NCI-H2171 (cell line): Measurements from ENCODE around the gene CCDC188.

Source experiments
- DNase-seq: peaks from one replicate; lab custom pipeline; 2025; lab: John Stamatoyannopoulos, UW

CCDC188 gene

DNA sequence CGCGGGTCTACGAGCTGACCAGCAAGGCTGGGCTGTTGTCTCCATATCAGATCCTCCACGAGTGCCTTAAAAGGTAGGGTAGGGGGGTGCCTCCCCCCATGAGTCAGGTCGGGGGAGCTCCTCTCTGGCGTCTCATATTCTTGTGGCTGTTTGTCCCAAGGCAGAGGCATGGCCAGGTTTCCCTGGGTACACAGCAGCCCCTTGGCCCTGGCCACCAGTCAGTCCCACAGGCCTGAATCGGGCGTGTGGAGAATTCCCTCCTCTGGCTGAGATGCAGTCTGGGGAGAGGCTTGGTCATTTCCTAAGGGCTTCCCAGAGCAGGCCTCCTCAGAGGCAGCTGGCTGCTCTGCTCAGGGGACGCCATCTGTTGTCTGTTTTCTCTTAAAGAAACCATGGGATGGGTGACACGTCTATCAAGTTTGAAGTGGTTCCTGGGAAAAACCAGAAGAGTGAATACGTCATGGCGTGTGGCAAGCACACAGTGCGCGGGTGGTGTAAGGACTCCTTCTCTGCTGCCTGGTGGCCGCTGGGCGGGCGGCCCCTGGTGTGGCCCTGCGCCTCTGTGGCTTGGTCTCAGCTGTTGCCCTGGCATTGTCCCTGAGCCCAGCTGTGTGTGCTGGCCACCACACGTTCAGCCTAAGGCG is 44.5 kb downstream of the CCDC188 start:
- DNase-seq: no peak

DNA sequence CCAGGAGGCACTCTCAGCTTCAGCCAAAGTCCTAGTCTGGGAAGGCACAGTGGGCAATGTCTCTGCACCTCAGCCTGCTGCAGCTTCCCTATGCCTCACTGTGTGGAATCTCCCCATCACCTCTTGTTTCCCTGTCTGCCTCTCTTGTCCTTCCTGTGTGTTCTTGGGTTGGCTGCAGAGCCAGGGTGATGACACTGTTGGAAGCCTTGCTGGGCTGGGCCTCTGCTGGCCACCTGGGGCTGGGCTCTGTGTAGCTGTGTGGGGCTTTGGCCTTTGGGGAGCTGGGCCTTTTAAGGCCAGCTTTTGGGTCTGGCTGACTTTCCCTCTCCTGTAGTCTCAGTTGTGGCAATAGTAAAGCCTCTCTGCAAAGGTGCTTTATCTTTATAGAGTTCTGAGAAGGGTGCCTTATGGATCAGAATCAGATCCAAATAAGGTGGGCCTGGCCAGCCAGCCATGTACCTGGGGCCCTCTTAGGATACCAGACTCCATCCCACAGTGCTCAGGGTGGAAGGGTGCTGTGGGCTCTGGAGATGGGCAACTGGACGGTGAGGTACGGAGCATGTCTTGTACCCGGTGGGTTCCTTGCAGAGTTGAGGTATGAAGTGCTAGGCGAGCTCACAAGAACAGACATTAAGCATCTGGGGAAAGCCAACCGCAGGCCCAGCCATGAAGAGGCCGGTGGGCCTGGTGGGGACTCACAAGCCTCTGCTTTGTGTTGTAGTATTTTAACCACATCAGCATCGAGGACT is 45.2 kb downstream of the CCDC188 start:
- DNase-seq: no peak

DNA sequence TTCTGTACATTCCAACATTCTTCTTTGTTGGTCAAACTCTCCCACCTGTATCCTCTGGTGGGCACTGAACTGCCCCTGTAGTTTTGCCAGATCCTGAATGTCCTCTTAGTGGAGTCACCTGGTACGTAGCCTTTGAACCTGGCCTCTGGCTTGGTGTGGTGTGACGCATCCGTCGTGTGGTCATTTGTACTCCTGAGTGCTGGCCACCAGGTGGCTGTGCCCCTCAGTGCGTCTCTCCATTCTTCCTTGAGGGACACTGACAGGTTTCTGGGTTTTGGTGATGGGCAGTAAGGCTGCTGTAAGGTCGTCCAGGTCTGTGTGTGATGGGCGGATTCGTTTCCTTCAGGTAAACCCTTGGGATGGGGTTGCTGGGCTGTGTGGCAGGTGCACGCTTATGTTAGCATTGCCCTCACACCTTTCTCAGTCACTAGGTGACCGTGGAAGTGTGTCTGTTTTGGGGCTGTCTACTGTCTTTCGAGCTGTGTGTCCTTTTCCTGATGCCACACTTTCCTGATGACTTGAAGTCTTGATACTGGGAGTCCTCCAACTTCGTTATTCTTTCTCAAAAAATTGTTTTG is 48.6 kb downstream of the CCDC188 start:
- DNase-seq: no peak

DNA sequence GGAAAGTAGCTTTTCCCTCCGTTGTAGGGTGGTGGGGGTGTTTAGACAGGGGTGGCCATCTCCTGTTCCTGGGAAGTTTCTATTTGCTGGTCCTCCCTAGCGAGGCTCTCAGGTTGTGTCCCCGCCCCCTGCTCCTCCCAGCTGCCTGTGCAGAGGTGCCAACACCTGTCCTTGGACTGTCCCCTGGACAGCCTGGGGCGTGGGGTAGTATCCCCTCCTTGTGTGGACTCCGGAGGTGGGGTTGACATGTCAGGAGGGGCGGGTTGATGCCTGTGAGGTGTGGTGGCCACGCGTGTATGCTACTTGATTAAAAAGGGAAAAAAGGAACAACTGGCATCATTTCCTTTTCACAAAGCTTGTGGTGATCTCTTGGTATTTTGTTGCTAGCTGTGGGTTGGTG is 49.2 kb downstream of the CCDC188 start:
- no peak for DNase-seq

DNA sequence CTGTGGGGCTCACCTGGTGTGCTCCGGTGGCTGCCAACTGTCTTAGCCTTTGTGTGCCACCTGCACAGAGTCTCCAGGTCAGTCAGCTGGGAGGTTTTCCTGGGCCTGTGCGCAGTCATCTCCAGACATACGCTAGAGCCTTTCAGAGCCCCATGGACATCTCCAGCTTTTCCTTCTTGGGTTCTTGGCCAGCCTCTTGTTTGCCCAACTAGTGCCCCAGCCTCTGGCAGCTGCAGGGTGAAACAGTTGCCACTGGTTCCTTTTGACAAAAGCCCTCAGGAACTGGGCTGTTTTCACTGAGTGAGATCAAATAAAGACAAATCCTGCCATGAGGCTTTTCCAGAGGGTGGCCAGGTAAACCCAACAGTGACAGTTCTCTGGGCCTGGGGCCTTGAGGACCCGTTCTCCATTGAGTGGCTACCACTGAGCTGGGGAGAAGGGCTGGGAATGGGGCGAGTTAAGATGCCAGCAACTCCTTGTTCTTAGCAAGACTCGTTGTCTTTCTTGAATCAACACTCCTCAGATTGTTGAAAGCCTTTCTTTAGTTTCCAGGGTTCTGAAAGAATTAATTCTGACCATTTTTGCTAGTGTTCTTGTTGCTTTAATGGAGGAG is 51.6 kb downstream of the CCDC188 start:
- DNase-seq: no peak
